HG03442 (cell line): ENCODE data around the gene YIF1A.

Source experiments
- ATAC-seq: cut with Tn5 transposase; IDR thresholded peaks from one replicate; pipeline ENCODE4 v1.9.1; 2021; ENCODE audit warnings: mild to moderate bottlenecking, moderate library complexity; ENCODE audit not compliant: unreplicated experiment

The YIF1A gene

GRCh38 chr11:66248903-66249302 is 40.0 kb downstream of the YIF1A start:
- no peak for ATAC-seq

GRCh38 chr11:66247801-66248200 is 41.1 kb downstream of the YIF1A start:
- ATAC-seq, result no peak

- no peak for ATAC-seq
Observed at GRCh38 chr11:66247295-66247694, 41.6 kb downstream of the YIF1A start.

GRCh38 chr11:66243782-66244535 is 45.0 kb downstream of the YIF1A start:
- no peak for ATAC-seq

- no peak for ATAC-seq
Observed at GRCh38 chr11:66242095-66242765, 46.7 kb downstream of the YIF1A start.

- ATAC-seq, result no peak
Observed at GRCh38 chr11:66240781-66241136, 48.2 kb downstream of the YIF1A start.

- no peak for ATAC-seq
Observed at GRCh38 chr11:66239998-66240780, 48.8 kb downstream of the YIF1A start.

- no peak for ATAC-seq
Observed at GRCh38 chr11:66239511-66239910, 49.4 kb downstream of the YIF1A start.

- no peak for ATAC-seq
Observed at GRCh38 chr11:66238786-66239413, 50.0 kb downstream of the YIF1A start.

GRCh38 chr11:66237867-66238266 is 51.1 kb downstream of the YIF1A start:
- ATAC-seq, result no peak

- ATAC-seq, result no peak
Observed at GRCh38 chr11:66235141-66235540, 53.8 kb downstream of the YIF1A start.
